HEK293 (cell line): ENCODE data around the gene PRICKLE1.

Experiments
- ATF2 ChIP-seq: fragments of 450-650 bp; formaldehyde crosslinking; IDR thresholded peaks from 2 replicates; pipeline ENCODE4 v1.5.1; 2016; ENCODE audit warnings: missing biosample characterization, missing genetic modification characterization, low read depth
- YY1 ChIP-seq: fragments of 450-650 bp; formaldehyde crosslinking; IDR thresholded peaks from 2 replicates; pipeline ENCODE4 v1.5.1; 2018; ENCODE audit warnings: missing biosample characterization, missing genetic modification characterization
- ZFP3 ChIP-seq: fragments of 450-650 bp; formaldehyde crosslinking; IDR thresholded peaks from 2 replicates; pipeline ENCODE4 v1.5.1; 2016; ENCODE audit warnings: low read depth, missing biosample characterization, missing genetic modification characterization
- ZNF350 ChIP-seq: fragments of 450-650 bp; formaldehyde crosslinking; IDR thresholded peaks from 2 replicates; pipeline ENCODE4 v1.5.0; 2017; ENCODE audit warnings: missing biosample characterization, mild to moderate bottlenecking, missing genetic modification characterization
- TF ChIP-seq, protein P1 (sequence below): sonication (generic); formaldehyde crosslinking; IDR thresholded peaks from 2 replicates; pipeline ENCODE4 v1.8.1; 2022; ENCODE audit warnings: mild to moderate bottlenecking, moderate library complexity, missing genetic modification reagents

- no peak for TF ChIP-seq YY1 (tag by site-specific recombination)
- TF ChIP-seq ATF2 (tag by site-specific recombination): no peak
- TF ChIP-seq, protein P1, sequence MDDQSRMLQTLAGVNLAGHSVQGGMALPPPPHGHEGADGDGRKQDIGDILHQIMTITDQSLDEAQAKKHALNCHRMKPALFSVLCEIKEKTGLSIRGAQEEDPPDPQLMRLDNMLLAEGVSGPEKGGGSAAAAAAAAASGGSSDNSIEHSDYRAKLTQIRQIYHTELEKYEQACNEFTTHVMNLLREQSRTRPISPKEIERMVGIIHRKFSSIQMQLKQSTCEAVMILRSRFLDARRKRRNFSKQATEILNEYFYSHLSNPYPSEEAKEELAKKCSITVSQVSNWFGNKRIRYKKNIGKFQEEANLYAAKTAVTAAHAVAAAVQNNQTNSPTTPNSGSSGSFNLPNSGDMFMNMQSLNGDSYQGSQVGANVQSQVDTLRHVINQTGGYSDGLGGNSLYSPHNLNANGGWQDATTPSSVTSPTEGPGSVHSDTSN (CRISPR knock-in tag): no peak
- TF ChIP-seq ZFP3 (tag by site-specific recombination): no peak
- no peak for TF ChIP-seq ZNF350 (tag by site-specific recombination)
Observed at GRCh38 chr12:42473561-42473960, 116.0 kb downstream of the PRICKLE1 start.
